Measurements from ENCODE around the gene HIPK3.

The HIPK3 gene

GRCh38 chr11:33266393-33267215 is 9.4 kb downstream of the HIPK3 start:
- no peaks in the 10 kb centered on the region; a peak in 1 of 3 replicates for H3K36me3 ChIP-seq (ENCODE audit: control insufficient read depth in 2 of 2, insufficient read depth in 1 of 2, low read length in 2 of 2)
- no peaks in the 10 kb centered on the region for H3K9me3 ChIP-seq (ENCODE audit: control insufficient read depth, insufficient read depth, low read depth, low read length)
- H3K4me3 ChIP-seq (ENCODE audit: low read depth, low read length), result no peak overlapping the region
- TF ChIP-seq GLIS1 (tag by site-specific recombination; IDR thresholded peaks at IDR 0.05) (peak; percentile 83), ZNF362 (tag by site-specific recombination; IDR thresholded peaks at IDR 0.05) (0 out of 2 replicates have a peak, but pooled peaks have one; percentile 31), PATZ1 (tag by site-specific recombination; IDR thresholded peaks at IDR 0.05) (no peak), PRDM10 (tag by site-specific recombination; IDR thresholded peaks at IDR 0.05) (peak; percentile 99), ZNF24 (tag by site-specific recombination; IDR thresholded peaks at IDR 0.05) (no peak), ZNF335 (tag by site-specific recombination; conservative IDR thresholded peaks at IDR 0.05) (peak; percentile 55; the same call in 1 of the 2 replicates), PRDM6 (tag by site-specific recombination; IDR thresholded peaks at IDR 0.05) (peak; percentile 97), ZBTB8A (tag by site-specific recombination; IDR thresholded peaks at IDR 0.05) (0 out of 2 replicates have a peak, but pooled peaks have one; percentile 11), ZBTB17 (tag by site-specific recombination; IDR thresholded peaks at IDR 0.05) (peak; percentile 81), ZXDB (tag by site-specific recombination; IDR thresholded peaks at IDR 0.05) (peak; percentile 48), ZNF274 (IDR thresholded peaks at IDR 0.05; ENCODE audit: low read length) (no peak), ZNF274 (tag by site-specific recombination; IDR thresholded peaks at IDR 0.05; ENCODE audit: borderline replicate concordance) (no peak), ZBTB44 (tag by site-specific recombination; IDR thresholded peaks at IDR 0.05) (peak; percentile 78), PRDM1 (tag by site-specific recombination; IDR thresholded peaks at IDR 0.05) (peak; percentile 73)
- H3K27ac ChIP-seq (ENCODE audit: extremely low read depth, low read depth, low read length), result peak overlapping the region; percentile 38
- ChIA-PET POLR2A (interaction anchor here (0.7 kb wide), 1 partner anchor 140 kb away, joined by 6 read pairs; no protein-coding TSS in a partner anchor), CTCF (no interaction called here)
- peaks cover 10% of the 10 kb centered on the region for H3K4me1 ChIP-seq (ENCODE audit: control insufficient read depth, insufficient read depth, low read length)
